Measurements from ENCODE around the gene KIAA1671. TPM values are rescaled to one million over a fixed set of nuclear protein-coding genes. Genes with fewer than 3 reads are reported as not detected.
A peak's percentile ranks its signal among the peaks of the same experiment; 100 is the strongest.

Gene KIAA1671
- total RNA-seq, 4 donors from 2014 or later, result 16.2 to 35.0 (median 21.7) TPM

DNA sequence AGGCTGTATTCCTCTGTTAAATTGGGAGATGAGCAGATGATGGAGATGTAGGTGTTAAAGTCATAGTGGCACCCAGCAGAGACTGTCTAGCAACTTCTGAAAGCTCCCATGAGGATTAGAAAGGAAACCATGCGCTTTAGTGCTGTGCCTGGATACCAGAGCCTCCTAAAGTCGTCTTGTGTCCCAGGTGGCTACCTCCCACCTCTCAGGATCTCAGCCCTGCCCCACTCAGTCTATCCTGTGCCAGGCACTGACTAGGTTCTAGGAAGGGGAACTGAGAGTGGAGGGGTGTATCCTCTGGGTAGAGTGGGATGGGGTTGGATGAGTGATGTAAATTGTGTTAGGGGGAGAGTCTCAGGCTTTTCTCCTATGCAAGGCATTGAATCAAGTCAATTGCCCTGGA lies 60.2 kb downstream of the KIAA1671 start:
- intact Hi-C loops (cut with DNase I; ENCODE audit: low total_unique reads) (no loop called here), in situ Hi-C loops (cut with MboI; ENCODE audit: low sequenced_read_pairs in 4 of 4) (no loop called here)
- no peaks in the 10 kb centered on the region for H3K27me3 ChIP-seq
- no peak for TF ChIP-seq POLR2A (IDR thresholded peaks at IDR 0.05)
- TF ChIP-seq, protein P1, sequence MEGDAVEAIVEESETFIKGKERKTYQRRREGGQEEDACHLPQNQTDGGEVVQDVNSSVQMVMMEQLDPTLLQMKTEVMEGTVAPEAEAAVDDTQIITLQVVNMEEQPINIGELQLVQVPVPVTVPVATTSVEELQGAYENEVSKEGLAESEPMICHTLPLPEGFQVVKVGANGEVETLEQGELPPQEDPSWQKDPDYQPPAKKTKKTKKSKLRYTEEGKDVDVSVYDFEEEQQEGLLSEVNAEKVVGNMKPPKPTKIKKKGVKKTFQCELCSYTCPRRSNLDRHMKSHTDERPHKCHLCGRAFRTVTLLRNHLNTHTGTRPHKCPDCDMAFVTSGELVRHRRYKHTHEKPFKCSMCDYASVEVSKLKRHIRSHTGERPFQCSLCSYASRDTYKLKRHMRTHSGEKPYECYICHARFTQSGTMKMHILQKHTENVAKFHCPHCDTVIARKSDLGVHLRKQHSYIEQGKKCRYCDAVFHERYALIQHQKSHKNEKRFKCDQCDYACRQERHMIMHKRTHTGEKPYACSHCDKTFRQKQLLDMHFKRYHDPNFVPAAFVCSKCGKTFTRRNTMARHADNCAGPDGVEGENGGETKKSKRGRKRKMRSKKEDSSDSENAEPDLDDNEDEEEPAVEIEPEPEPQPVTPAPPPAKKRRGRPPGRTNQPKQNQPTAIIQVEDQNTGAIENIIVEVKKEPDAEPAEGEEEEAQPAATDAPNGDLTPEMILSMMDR (IDR thresholded peaks at IDR 0.05 in 4 of 5, conservative IDR thresholded peaks at IDR 0.05 in 1 of 5), result no peak
- peak overlapping the region in 2 of 4 donors; percentile 25 to 41 for H3K27ac ChIP-seq
- no peak for ATAC-seq
- peaks cover 0 to 6% of the 10 kb centered on the region in 2 donors for H3K4me1 ChIP-seq
- H3K36me3 ChIP-seq, result no peaks in the 10 kb centered on the region
- no peak for DNase-seq
- H3K9me3 ChIP-seq, result no peaks in the 10 kb centered on the region
- no peak overlapping the region for H3K4me3 ChIP-seq

DNA sequence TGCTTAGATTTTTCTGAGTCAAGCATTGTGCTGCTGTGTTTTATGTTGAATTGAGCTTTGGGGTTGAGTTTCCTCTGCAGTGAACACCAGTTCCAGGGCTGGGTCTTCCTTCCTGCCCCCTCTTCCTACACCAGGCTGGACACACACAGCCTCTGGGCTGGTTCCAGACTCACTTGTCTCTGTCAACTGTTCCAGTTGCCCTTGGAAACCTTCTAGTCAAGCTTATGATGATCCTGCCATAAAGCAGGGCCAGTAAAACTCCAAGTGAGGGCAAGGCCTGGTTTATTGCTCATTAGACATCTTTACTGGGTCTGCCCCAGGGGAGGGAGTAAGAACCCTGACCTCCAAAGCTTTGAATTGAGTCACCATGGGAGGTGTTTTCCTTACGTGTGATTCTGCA lies 61.1 kb downstream of the KIAA1671 start:
- H3K27ac ChIP-seq, result peak overlapping the region in 2 of 4 donors; percentile 25 to 41

DNA sequence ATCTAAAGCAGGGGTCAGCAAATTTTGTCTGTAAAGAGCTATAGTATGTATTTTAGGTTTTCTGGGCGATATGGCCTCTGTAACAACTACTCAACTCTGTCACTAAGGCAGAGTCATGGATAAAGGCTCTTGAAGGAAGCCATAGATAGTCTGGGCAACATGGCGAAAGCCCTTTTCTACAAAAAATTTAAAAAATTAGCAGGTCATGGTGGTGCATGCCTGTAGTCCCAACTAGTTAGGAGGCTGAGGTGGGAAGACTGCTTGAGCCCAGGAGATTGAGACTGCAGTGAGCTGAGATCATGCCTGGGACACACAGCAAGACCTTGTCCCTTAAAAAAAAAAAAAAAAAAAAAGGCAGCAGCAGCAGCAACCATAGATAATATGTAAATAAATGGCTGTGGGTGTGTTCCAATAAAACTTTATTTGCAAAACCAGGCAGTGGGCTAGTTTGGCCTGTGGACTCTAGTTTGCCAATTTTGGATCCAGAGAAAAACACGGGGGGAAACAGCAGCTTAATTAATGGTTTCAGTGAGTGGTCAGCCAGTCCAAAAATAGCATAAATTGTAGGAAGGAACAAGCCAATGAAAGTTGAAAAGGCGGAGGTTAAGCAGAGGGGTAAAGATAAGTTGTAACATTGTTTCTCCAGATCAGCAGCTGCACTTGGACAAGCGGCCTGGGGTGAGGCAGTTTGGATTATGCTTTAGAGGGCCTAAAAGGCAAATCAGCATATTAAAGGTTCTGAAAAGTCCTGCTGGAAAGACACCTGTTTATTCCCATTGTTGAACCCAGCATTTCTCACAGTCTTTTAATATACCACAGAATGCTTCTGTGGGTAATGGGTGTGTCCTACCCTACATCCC lies 62.6 kb downstream of the KIAA1671 start:
- no peaks in the 10 kb centered on the region for H3K27me3 ChIP-seq
- no peak for DNase-seq
- in situ Hi-C loops (cut with MboI; ENCODE audit: low sequenced_read_pairs in 4 of 4) (no loop called here), intact Hi-C loops (cut with DNase I; ENCODE audit: low total_unique reads) (no loop called here)
- no peak for TF ChIP-seq POLR2A (IDR thresholded peaks at IDR 0.05)
- TF ChIP-seq, protein P1 (IDR thresholded peaks at IDR 0.05 in 4 of 5, conservative IDR thresholded peaks at IDR 0.05 in 1 of 5), result no peak
- no peaks in the 10 kb centered on the region for H3K9me3 ChIP-seq
- H3K36me3 ChIP-seq, result no peaks in the 10 kb centered on the region
- H3K4me3 ChIP-seq, result no peak overlapping the region
- H3K4me1 ChIP-seq, result no peaks in the 10 kb centered on the region
- ATAC-seq, result no peak
- H3K27ac ChIP-seq, result peak overlapping the region in 3 of 4 donors; percentile 8 to 35 (median 28)

More for the DNA sequence above, 61.1 kb downstream of the KIAA1671 start:
- H3K4me1 ChIP-seq, result peaks cover 0 to 3% of the 10 kb centered on the region in 2 donors
- in situ Hi-C loops (cut with MboI; ENCODE audit: low sequenced_read_pairs in 4 of 4), result no loop called here
- ATAC-seq (no peak), DNase-seq (no peak)
- no peak for TF ChIP-seq POLR2A (IDR thresholded peaks at IDR 0.05)
- TF ChIP-seq, protein P1 (IDR thresholded peaks at IDR 0.05 in 4 of 5, conservative IDR thresholded peaks at IDR 0.05 in 1 of 5), result no peak
- H3K27me3 ChIP-seq, result no peaks in the 10 kb centered on the region
- no peaks in the 10 kb centered on the region for H3K36me3 ChIP-seq
- intact Hi-C loops (cut with DNase I; ENCODE audit: low total_unique reads), result no loop called here
- no peaks in the 10 kb centered on the region for H3K9me3 ChIP-seq
- H3K4me3 ChIP-seq, result no peak overlapping the region

DNA sequence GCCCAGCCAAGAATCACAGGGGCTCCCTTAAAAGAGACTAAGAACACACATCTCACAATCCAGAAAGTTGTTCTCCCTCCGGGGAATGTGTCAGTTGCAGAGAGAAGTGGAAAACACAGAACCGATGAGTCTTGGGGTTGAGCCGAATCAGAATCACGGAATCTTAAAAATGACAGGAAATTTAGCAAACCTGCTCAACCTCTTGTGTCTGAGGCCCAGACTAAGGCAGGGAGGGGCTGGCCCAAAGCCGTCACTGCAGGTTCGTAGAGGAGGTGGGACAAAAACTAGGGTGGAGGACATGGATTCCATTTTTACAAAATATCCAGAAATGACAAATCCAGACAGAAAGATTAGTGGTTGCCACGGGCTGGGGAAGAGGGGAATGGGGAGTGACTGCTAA lies 63.8 kb downstream of the KIAA1671 start:
- in situ Hi-C loops (cut with MboI; ENCODE audit: low sequenced_read_pairs in 4 of 4), result no loop called here
- ATAC-seq, result no peak
- intact Hi-C loops (cut with DNase I; ENCODE audit: low total_unique reads), result no loop called here

More for the DNA sequence above, 63.8 kb downstream of the KIAA1671 start:
- TF ChIP-seq, protein P1 (IDR thresholded peaks at IDR 0.05 in 4 of 5, conservative IDR thresholded peaks at IDR 0.05 in 1 of 5), result no peak
- TF ChIP-seq POLR2A (IDR thresholded peaks at IDR 0.05), result no peak
- H3K4me3 ChIP-seq, result no peak overlapping the region
- no peaks in the 10 kb centered on the region for H3K36me3 ChIP-seq
- peak overlapping the region in 1 of 4 donors; percentile 40 for H3K27ac ChIP-seq
- no peak for DNase-seq
- H3K27me3 ChIP-seq, result no peaks in the 10 kb centered on the region
- H3K9me3 ChIP-seq, result no peaks in the 10 kb centered on the region
- peaks cover 0 to 1% of the 10 kb centered on the region in 2 donors for H3K4me1 ChIP-seq
